Endothelial cell of umbilical vein (primary cell): ENCODE data around the gene CNOT1. TPM values are rescaled to one million over a fixed set of nuclear protein-coding genes. Genes with fewer than 3 reads are reported as not detected.

Source experiments
- BruUV-seq: library from RNA; stranded (reverse); fragments of 400-500 nt; replicated peaks from 2 replicates; lab custom pipeline; 2021; lab: Mats Ljungman, UMichigan
- CTCF ChIA-PET: fragments of 300-600, 350-600 bp; sonication (Branson Sonifier 250); formaldehyde crosslinking; loops from one replicate; lab custom pipeline; 2021; ENCODE audit warnings: antibody characterized with exemption, inconsistent platforms; lab: Charles Lee
- POLR2A ChIA-PET: fragments of 300-600, 350-600 bp; sonication (Branson Sonifier 250); formaldehyde crosslinking; loops from one replicate; lab custom pipeline; 2021; ENCODE audit warnings: antibody characterized with exemption, inconsistent platforms; lab: Charles Lee
- DNase-seq: peaks from one replicate; pipeline ENCODE4 v3.0.0-alpha.2; 2011; ENCODE audit warnings: low read depth, low spot score
- FAIRE-seq: peaks from 2 replicates; lab custom pipeline; 2011; peaks lifted over from hg19 to GRCh38; lab: Jason Lieb, UNC
- H2AFZ ChIP-seq: 2 replicates; pipeline ENCODE4 v1.6.0; 2012; ENCODE audit warnings: low read depth, low read length, control low read depth, inconsistent platforms
- H3K27ac ChIP-seq: 2 replicates; pipeline ENCODE4 v1.5.1; 2011; ENCODE audit warnings: low read depth, mild to moderate bottlenecking, control low read depth, low read length, moderate library complexity; ENCODE audit not compliant: insufficient read depth
- H3K27me3 ChIP-seq, 2 experiments: 2 replicates each; pipeline versions ENCODE4 v1.6.0 to v1.6.1; 2011; ENCODE audit warnings: low read length in 2 of 2, mixed read lengths in 1 of 2; ENCODE audit not compliant: control insufficient read depth in 2 of 2, insufficient read depth in 2 of 2
- H3K36me3 ChIP-seq, 2 experiments: 2 replicates in 1 of 2; 3 replicates in 1 of 2; pipeline ENCODE4 v1.5.1; 2011; ENCODE audit warnings: low read length in 2 of 2, mild to moderate bottlenecking in 1 of 2, moderate library complexity in 1 of 2; ENCODE audit not compliant: control insufficient read depth in 2 of 2, insufficient read depth in 2 of 2; ENCODE audit errors: extremely low read depth in 1 of 2
- H3K4me1 ChIP-seq: 3 replicates; pipeline ENCODE4 v1.5.1; 2011; ENCODE audit warnings: mild to moderate bottlenecking, low read length; ENCODE audit not compliant: control insufficient read depth, insufficient read depth; ENCODE audit errors: extremely low read depth
- H3K4me2 ChIP-seq: 2 replicates; pipeline ENCODE4 v1.6.1; 2011; ENCODE audit warnings: low read length, control low read depth, mixed read lengths; ENCODE audit not compliant: insufficient read depth
- H3K4me3 ChIP-seq, 3 experiments: fragments of 200-600 bp in 1 of 3; sonication (generic), shearing (Covaris generic) in 1 of 3; replicated peaks in 1 of 3; 2 replicates each; pipeline ENCODE4 v1.5.1; 2011 to 2016; ENCODE audit warnings: control low read depth in 3 of 3, low read length in 3 of 3, mild to moderate bottlenecking in 2 of 3, inconsistent platforms in 1 of 3, low read depth in 1 of 3, moderate library complexity in 1 of 3; ENCODE audit not compliant: insufficient read depth in 1 of 3
- H3K79me2 ChIP-seq: 2 replicates; pipeline ENCODE4 v1.6.0; 2012; ENCODE audit warnings: low read length, inconsistent platforms; ENCODE audit not compliant: control insufficient read depth, insufficient read depth
- H3K9ac ChIP-seq: replicated peaks from 2 replicates; pipeline ENCODE3; 2011; ENCODE audit warnings: low read length, control low read depth; ENCODE audit not compliant: insufficient read depth; ENCODE audit errors: extremely low read depth
- H3K9me1 ChIP-seq: replicated peaks from 3 replicates; pipeline ENCODE4 v1.6.0; 2011; ENCODE audit warnings: mild to moderate bottlenecking, low read length; ENCODE audit not compliant: control insufficient read depth, insufficient read depth; ENCODE audit errors: extremely low read depth
- H3K9me3 ChIP-seq: replicated peaks from 2 replicates; pipeline ENCODE4 v1.5.1; 2012; ENCODE audit warnings: low read length, inconsistent platforms; ENCODE audit not compliant: control insufficient read depth, insufficient read depth
- H4K20me1 ChIP-seq: replicated peaks from 2 replicates; pipeline ENCODE3; 2011; ENCODE audit warnings: mild to moderate bottlenecking, low read length; ENCODE audit not compliant: control insufficient read depth, insufficient read depth; ENCODE audit errors: extremely low read depth
- CTCF ChIP-seq, 2 donors: IDR thresholded peaks; 1 replicate in 1 of 2; 2 replicates in 1 of 2; pipeline ENCODE4 v1.5.1; 2011; ENCODE audit warnings: low read length in 2 of 2, mild to moderate bottlenecking in 2 of 2, moderate library complexity in 2 of 2, control low read depth in 1 of 2, inconsistent platforms in 1 of 2, low read depth in 1 of 2; ENCODE audit not compliant: insufficient read depth in 1 of 2; ENCODE audit errors: extremely low read depth in 1 of 2
- EZH2 ChIP-seq: IDR thresholded peaks from 2 replicates; pipeline ENCODE4 v1.6.1; 2012; ENCODE audit warnings: borderline replicate concordance, low read depth, mild to moderate bottlenecking, moderate library complexity, low read length, inconsistent platforms; ENCODE audit not compliant: severe bottlenecking
- FOS ChIP-seq: IDR thresholded peaks from 2 replicates; pipeline ENCODE4 v1.6.1; 2011; ENCODE audit warnings: mild to moderate bottlenecking, low read length, moderate library complexity, borderline replicate concordance; ENCODE audit not compliant: insufficient read depth
- GATA2 ChIP-seq: IDR thresholded peaks from 2 replicates; pipeline ENCODE4 v1.7.0; 2011; ENCODE audit warnings: low read depth, mild to moderate bottlenecking, moderate library complexity, mixed read lengths, low read length; ENCODE audit not compliant: insufficient read length, insufficient read depth
- JUN ChIP-seq: IDR thresholded peaks from 2 replicates; pipeline ENCODE4 v1.6.1; 2011; ENCODE audit warnings: borderline replicate concordance, low read depth; ENCODE audit not compliant: insufficient read length, insufficient read depth
- MAX ChIP-seq: IDR thresholded peaks from 2 replicates; pipeline ENCODE4 v1.6.1; 2011; ENCODE audit not compliant: insufficient read depth, insufficient read length
- MYC ChIP-seq: IDR thresholded peaks from one replicate; pipeline ENCODE4 v1.6.1; 2011; ENCODE audit warnings: mild to moderate bottlenecking, low read depth, low read length
- POLR2A ChIP-seq: IDR thresholded peaks from 2 replicates; pipeline ENCODE4 v1.6.1; 2012; ENCODE audit warnings: low read depth, mild to moderate bottlenecking, control low read depth, low read length
- POLR2AphosphoS5 ChIP-seq: IDR thresholded peaks from 2 replicates; pipeline ENCODE4 v1.6.1; 2012; ENCODE audit warnings: low read depth, mild to moderate bottlenecking, control low read depth, low read length, moderate library complexity; ENCODE audit not compliant: insufficient read depth
- dilution Hi-C: fragments of 300-500 bp; cut with MboI; formaldehyde crosslinking; loops from one replicate; pipeline ENCODE4 v1.15.0; 2019; ENCODE audit warnings: low sequenced_read_pairs; ENCODE audit not compliant: extremely low pct_ligation_motif_present
- intact Hi-C: fragments of 100-400 bp; cut with micrococcal nuclease; formaldehyde crosslinking; loops from one replicate; pipeline ENCODE4 v1.10.0; 2022
- polyA plus RNA-seq, 4 experiments: library from polyadenylated mRNA; depleted of rRNA in 3 of 4; stranded (reverse) in 3 of 4; unstranded in 1 of 4; fragments of >200 nt; gene quantifications; 2 replicates each; pipeline versions ENCODE4 v1.2.1 to v1.2.3, GENCODE V29; 2011 to 2012; ENCODE audit warnings: missing spikeins in 1 of 4
- total RNA-seq: library from RNA; stranded (reverse); gene quantifications from 2 replicates; pipeline ENCODE4 v1.2.3, GENCODE V29; 2021

The CNOT1 gene
- total and polyA plus RNA-seq, 2 donors (not counting 3 experiments of a cell fraction or from before 2014, with no cell fraction given): 142 to 151 TPM

GRCh38 chr16:58497935-58498334 lies 131.7 kb downstream of the CNOT1 start:
- CTCF ChIA-PET: no interaction called here
- no TSS peak for BruUV-seq
- no peaks in the 10 kb centered on the region for H4K20me1 ChIP-seq

More at GRCh38 chr16:58497935-58498334, 131.7 kb downstream of the CNOT1 start:
- H3K27ac ChIP-seq: no peak overlapping the region
- POLR2A ChIA-PET: no interaction called here
- peaks cover 0 to 5% of the 10 kb centered on the region in 2 experiments for H3K36me3 ChIP-seq
- H3K79me2 ChIP-seq: no peaks in the 10 kb centered on the region
- DNase-seq: no peak
- H3K9me1 ChIP-seq: no peaks in the 10 kb centered on the region
- intact Hi-C loops: loop anchor here (5.0 kb wide), 1 partner anchor 259 kb away; no protein-coding TSS in a partner anchor
- no peak overlapping the region for H3K4me3 ChIP-seq
- no peak overlapping the region for H3K9ac ChIP-seq
- no peaks in the 10 kb centered on the region for H3K4me1 ChIP-seq
- TF ChIP-seq GATA2 (no peak), CTCF (IDR thresholded peaks at IDR 0.05; ENCODE audit: extremely low read depth in 1 of 2, insufficient read depth in 1 of 2, low read depth in 1 of 2, low read length in 2 of 2) (no peak), JUN (no peak), FOS (no peak), EZH2 (no peak), POLR2AphosphoS5 (no peak), POLR2A (no peak), MAX (no peak), MYC (no peak)
- no peak overlapping the region for H2AFZ ChIP-seq
- dilution Hi-C loops: no loop called here
- H3K4me2 ChIP-seq: no peak overlapping the region
- H3K27me3 ChIP-seq: no peaks in the 10 kb centered on the region
- FAIRE-seq: no peak
- no peaks in the 10 kb centered on the region for H3K9me3 ChIP-seq
